Gastroesophageal sphincter (tissue), 4 donors: ENCODE measurements around the gene ACSL6. TPM values are rescaled to one million over a fixed set of nuclear protein-coding genes. Genes with fewer than 3 reads are reported as not detected.

Source experiments
- ATAC-seq: fragments of 150-250 bp; one replicate; pipeline ENCODE4 v1.9.1; 2016; ENCODE audit warnings: mild to moderate bottlenecking, moderate library complexity
- H3K27ac ChIP-seq, 4 donors: fragments of 200-600 bp; sonication (generic) in 3 of 4; 1 replicate in 3 of 4; 2 replicates in 1 of 4; pipeline ENCODE4 v1.5.1; 2016 to 2019
- H3K27me3 ChIP-seq: fragments of 200-600 bp; sonication (generic); one replicate; pipeline ENCODE4 v1.5.1; 2019
- H3K36me3 ChIP-seq, 2 donors: fragments of 200-600 bp; sonication (generic); one replicate each; pipeline ENCODE4 v1.5.1; 2019; ENCODE audit warnings: control low read depth in 1 of 2
- H3K4me1 ChIP-seq, 3 donors: fragments of 200-600 bp; sonication (generic); 1 replicate in 2 of 3; 2 replicates in 1 of 3; pipeline ENCODE4 v1.5.1; 2016 to 2019; ENCODE audit warnings: control low read depth in 2 of 3
- H3K4me3 ChIP-seq, 2 donors: fragments of 200-600 bp; sonication (generic); one replicate each; pipeline ENCODE4 v1.5.1; 2019; ENCODE audit warnings: mild to moderate bottlenecking in 1 of 2, moderate library complexity in 1 of 2
- H3K9me3 ChIP-seq, 3 donors: fragments of 200-600 bp; sonication (generic); one replicate each; pipeline ENCODE4 v1.5.1; 2017 to 2019; ENCODE audit warnings: control low read depth in 2 of 3
- EP300 ChIP-seq: sonication (generic); formaldehyde crosslinking; IDR thresholded peaks from one replicate; pipeline ENCODE4 v1.6.1; 2017; ENCODE audit warnings: antibody characterized with exemption, mild to moderate bottlenecking
- POLR2A ChIP-seq, 2 donors: fragments of 450-650 bp; IDR thresholded peaks; one replicate each; pipeline ENCODE4 v1.6.1; 2017; ENCODE audit warnings: antibody characterized with exemption in 2 of 2, mild to moderate bottlenecking in 2 of 2, moderate library complexity in 1 of 2
- POLR2AphosphoS5 ChIP-seq: sonication (generic); formaldehyde crosslinking; IDR thresholded peaks from one replicate; pipeline ENCODE4 v1.6.1; 2017; ENCODE audit warnings: antibody characterized with exemption
- whole genome bisulfite sequencing, 2 donors: methylation state at CpG; one replicate each; pipeline ENCODE4 v1.1.5; 2018; ENCODE audit warnings: low coverage in 1 of 2; 5-methylcytosine and 5-hydroxymethylcytosine counted together
- total RNA-seq, 4 donors: library from RNA; depleted of rRNA; stranded (reverse); fragments of >200 nt; gene quantifications; one replicate each; pipeline ENCODE4 v1.1.0, GENCODE V29; 2016
- TF ChIP-seq, protein P1 (sequence below), 4 experiments: fragments of 200-600 bp in 2 of 4; fragments of 450-650 bp in 2 of 4; sonication (generic) in 1 of 4; IDR thresholded peaks; one replicate each; pipeline ENCODE4 v1.5.1; 2017 to 2019; ENCODE audit warnings: antibody characterized with exemption in 4 of 4, mild to moderate bottlenecking in 2 of 4, moderate library complexity in 2 of 4

ACSL6 gene
- total RNA-seq, 4 donors from 2014 or later = 1.3 to 3.6 (median 2.6) TPM

DNA sequence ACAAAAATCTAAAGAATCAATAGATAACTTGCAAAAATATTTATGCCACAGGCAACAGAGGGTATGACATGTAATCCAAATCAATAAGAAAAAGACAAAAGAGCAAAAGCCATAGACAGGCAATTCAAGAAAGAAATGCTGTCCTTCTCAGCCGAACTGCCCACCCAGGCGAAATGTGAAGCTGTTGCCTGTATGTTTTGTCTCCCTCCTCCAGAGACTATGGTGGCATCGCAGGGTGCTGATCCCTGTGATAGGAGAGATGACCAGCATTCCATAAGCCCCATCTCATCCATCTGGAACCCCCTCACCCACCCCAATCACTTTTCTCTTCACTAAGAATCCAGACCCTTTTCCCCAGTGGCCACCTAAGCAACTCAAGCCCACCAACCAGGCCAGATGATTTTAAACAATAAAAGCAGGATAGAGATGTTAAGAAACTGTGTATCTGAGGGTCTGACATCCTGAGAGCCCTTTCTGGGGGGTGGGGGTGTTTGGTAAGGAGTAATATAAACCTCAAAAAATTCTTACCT is 5.3 kb upstream of the ACSL6 start:
- Histone ChIP-seq H3K9me3 (no peaks in the 10 kb centered on the region), H3K4me1 (peaks cover 0 to 6% (median 3%) of the 10 kb centered on the region in 3 donors), H3K36me3 (no peaks in the 10 kb centered on the region), H3K27ac (no peak overlapping the region), H3K27me3 (peaks cover 32% of the 10 kb centered on the region), H3K4me3 (no peak overlapping the region)
- ATAC-seq = no peak
- 61 to 90% methylated on average over 2 to 3 of the region's 3 CpGs for WGBS, 2 donors
- no peak for TF ChIP-seq EP300
- TF ChIP-seq, protein P1, sequence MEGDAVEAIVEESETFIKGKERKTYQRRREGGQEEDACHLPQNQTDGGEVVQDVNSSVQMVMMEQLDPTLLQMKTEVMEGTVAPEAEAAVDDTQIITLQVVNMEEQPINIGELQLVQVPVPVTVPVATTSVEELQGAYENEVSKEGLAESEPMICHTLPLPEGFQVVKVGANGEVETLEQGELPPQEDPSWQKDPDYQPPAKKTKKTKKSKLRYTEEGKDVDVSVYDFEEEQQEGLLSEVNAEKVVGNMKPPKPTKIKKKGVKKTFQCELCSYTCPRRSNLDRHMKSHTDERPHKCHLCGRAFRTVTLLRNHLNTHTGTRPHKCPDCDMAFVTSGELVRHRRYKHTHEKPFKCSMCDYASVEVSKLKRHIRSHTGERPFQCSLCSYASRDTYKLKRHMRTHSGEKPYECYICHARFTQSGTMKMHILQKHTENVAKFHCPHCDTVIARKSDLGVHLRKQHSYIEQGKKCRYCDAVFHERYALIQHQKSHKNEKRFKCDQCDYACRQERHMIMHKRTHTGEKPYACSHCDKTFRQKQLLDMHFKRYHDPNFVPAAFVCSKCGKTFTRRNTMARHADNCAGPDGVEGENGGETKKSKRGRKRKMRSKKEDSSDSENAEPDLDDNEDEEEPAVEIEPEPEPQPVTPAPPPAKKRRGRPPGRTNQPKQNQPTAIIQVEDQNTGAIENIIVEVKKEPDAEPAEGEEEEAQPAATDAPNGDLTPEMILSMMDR (IDR thresholded peaks at IDR 0.05) = no peak
- TF ChIP-seq POLR2AphosphoS5 = no peak
- TF ChIP-seq POLR2A (IDR thresholded peaks at IDR 0.05) = no peak

DNA sequence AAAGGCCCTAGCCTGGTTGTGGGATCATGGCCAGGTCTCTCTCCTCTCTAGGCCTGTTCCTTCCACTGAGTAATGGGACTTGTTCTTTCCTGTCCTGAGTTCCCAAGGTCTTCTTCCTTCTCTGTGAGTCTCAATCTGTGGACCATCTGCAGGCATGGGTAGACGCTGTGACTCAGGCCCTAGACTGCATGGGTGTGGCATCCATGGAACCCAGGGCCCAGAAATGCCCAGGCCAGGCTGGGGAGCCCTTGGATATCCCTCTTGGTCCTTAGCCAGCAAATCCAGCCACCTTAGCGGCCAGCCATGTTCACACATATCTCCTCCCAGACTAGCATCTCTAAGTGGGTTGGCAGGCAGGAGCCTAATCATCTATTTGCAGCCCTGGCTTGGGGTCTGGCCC is 2.3 kb upstream of the ACSL6 start:
- Histone ChIP-seq H3K4me3 (no peak overlapping the region), H3K9me3 (no peaks in the 10 kb centered on the region), H3K27ac (no peak overlapping the region), H3K36me3 (no peaks in the 10 kb centered on the region), H3K27me3 (peaks cover 44% of the 10 kb centered on the region), H3K4me1 (peaks cover 0 to 19% (median 8%) of the 10 kb centered on the region in 3 donors)
- WGBS, 2 donors = 83% methylated on average over 1 of the region's 2 CpGs; no CpG with 5 or more reads in 1 of the 2 donors
- TF ChIP-seq EP300 = no peak
- TF ChIP-seq, protein P1 (IDR thresholded peaks at IDR 0.05) = no peak
- TF ChIP-seq POLR2AphosphoS5 = no peak
- no peak for TF ChIP-seq POLR2A (IDR thresholded peaks at IDR 0.05)
- no peak for ATAC-seq

DNA sequence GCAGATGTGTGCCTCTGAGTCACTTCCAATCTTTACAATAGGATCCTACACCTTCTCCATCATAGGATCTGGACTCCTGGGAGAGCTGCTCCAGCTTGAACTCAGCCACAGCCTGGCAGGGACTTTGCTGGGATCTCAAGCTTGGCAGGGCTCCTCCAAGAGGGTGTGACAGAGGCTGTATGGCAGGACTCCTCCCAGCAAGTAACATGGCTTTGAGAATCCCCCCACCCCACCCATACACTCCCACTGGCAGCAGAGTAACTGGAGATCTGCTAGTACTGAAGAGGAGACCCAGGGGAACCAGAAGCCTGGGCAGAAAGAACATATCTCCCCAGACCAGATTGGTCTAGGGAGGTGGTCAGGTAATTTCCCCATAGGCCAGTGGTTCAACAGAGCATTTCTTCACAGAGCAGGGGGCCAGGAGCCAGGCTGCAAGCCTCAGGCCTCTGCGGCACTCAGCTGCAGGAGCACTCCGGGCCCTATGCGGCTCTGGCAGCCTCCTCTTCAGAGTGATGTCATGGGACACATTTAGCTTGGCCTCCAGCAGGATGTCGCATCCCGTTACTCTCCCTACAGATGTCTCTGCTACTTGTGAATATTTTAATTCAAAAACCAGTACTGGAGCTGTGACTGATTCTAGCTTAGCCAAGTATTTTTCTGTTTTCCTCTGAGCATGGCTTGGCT is 1.7 kb upstream of the ACSL6 start:
- Histone ChIP-seq H3K27ac (no peak overlapping the region), H3K9me3 (no peaks in the 10 kb centered on the region), H3K4me3 (no peak overlapping the region), H3K27me3 (peaks cover 42% of the 10 kb centered on the region), H3K4me1 (peaks cover 0 to 20% (median 8%) of the 10 kb centered on the region in 3 donors), H3K36me3 (no peaks in the 10 kb centered on the region)
- 46 to 100% methylated on average over 1 to 3 of the region's 5 CpGs for WGBS, 2 donors
- ATAC-seq = no peak
- TF ChIP-seq EP300 (no peak), POLR2AphosphoS5 (no peak), POLR2A (IDR thresholded peaks at IDR 0.05) (no peak)
- TF ChIP-seq, protein P1 (IDR thresholded peaks at IDR 0.05) = no peak

DNA sequence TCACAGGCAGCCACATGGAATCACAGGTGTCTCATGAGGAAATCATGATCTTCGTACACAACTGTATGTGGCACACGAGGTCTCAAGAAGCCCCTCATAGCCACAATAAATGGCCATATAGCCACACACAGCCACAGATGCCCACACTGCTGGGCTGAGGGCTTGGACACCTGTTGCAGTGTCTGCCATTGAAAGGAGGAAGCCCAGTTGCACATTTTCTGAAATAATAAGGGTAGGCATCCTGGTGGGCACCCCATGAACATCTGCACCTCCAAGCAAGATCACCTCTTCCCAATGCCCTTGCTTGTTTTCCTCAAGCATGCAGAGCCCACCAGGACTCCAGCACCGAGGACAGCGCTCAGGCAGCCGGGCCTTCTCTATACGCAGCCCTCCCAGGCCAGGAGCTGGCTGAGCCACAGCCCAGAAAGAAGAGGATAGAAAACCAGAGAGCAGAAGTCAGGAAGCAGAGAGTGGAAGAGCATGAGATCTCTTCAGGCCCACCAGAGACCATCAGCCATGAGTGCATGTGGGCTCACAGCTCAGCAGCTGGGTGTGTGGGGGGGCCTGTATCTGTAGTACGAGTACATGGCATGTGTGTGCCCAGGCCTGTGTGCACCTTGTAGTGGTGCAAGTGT is 1.0 kb upstream of the ACSL6 start:
- no peaks in the 10 kb centered on the region for H3K9me3 ChIP-seq
- ATAC-seq = no peak
- TF ChIP-seq EP300 (no peak), POLR2A (IDR thresholded peaks at IDR 0.05) (no peak), POLR2AphosphoS5 (no peak)
- TF ChIP-seq, protein P1 (IDR thresholded peaks at IDR 0.05) = no peak
- H3K27me3 ChIP-seq = peaks cover 36% of the 10 kb centered on the region
- H3K27ac ChIP-seq = no peak overlapping the region
- H3K36me3 ChIP-seq = no peaks in the 10 kb centered on the region
- H3K4me1 ChIP-seq = peaks cover 0 to 26% (median 8%) of the 10 kb centered on the region in 3 donors
- 100% methylated on average over 1 of the region's 7 CpGs for WGBS, 2 donors
- no peak overlapping the region for H3K4me3 ChIP-seq
